HK-2 (cell line): ENCODE results near the gene DNM1.
A peak's percentile ranks its signal among the peaks of the same experiment; 100 is the strongest.
"Not testable (repeated sequence)": the region's sequence is repeated elsewhere in the genome, so short reads cannot be mapped to it uniquely, and the experiment has no call there.

Experiments
- DNase-seq: peaks from one replicate; pipeline ENCODE4 v3.0.0-alpha.2; 2018; ENCODE audit not compliant: unreplicated experiment

The DNM1 gene

GRCh38 chr9:128178806-128179431 lies 24.3 kb upstream of the DNM1 start:
- DNase-seq: no peak

GRCh38 chr9:128180001-128180400 lies 23.2 kb upstream of the DNM1 start:
- no peak for DNase-seq

GRCh38 chr9:128180447-128180846 lies 22.7 kb upstream of the DNM1 start:
- no peak for DNase-seq

GRCh38 chr9:128181480-128181879 lies 21.7 kb upstream of the DNM1 start:
- not testable (repeated sequence) for DNase-seq

GRCh38 chr9:128182893-128183588 lies 20.1 kb upstream of the DNM1 start:
- no peak for DNase-seq

GRCh38 chr9:128185979-128186965 lies 16.9 kb upstream of the DNM1 start:
- no peak for DNase-seq

- DNase-seq: no peak
Observed at GRCh38 chr9:128187361-128187760, 15.8 kb upstream of the DNM1 start.

GRCh38 chr9:128188209-128188608 lies 15.0 kb upstream of the DNM1 start:
- no peak for DNase-seq

GRCh38 chr9:128190013-128190412 lies 13.2 kb upstream of the DNM1 start:
- no peak for DNase-seq

- no peak for DNase-seq
Observed at GRCh38 chr9:128190516-128191405, 12.4 kb upstream of the DNM1 start.

- DNase-seq: peak; percentile 78
Observed at GRCh38 chr9:128191406-128192046, 11.7 kb upstream of the DNM1 start, which contains the start of gene CIZ1. TSS of gene CIZ1 (minus strand) at chr9:128191572. CDS start at chr9:128190857, 715 bp downstream.

GRCh38 chr9:128192601-128193371 lies 10.4 kb upstream of the DNM1 start:
- peak; percentile 98 for DNase-seq

GRCh38 chr9:128193469-128194096 lies 9.6 kb upstream of the DNM1 start:
- DNase-seq: no peak

GRCh38 chr9:128201441-128202369 lies 1.5 kb upstream of the DNM1 start:
- DNase-seq: no peak

GRCh38 chr9:128202648-128203023 lies 543 bp upstream of the DNM1 start:
- DNase-seq: no peak

GRCh38 chr9:128203707-128204551 lies 750 bp downstream of the DNM1 start:
- DNase-seq: peak; percentile 79

- DNase-seq: no peak
Observed at GRCh38 chr9:128204858-128205257, 1.7 kb downstream of the DNM1 start.
